SU-DHL-6 (cell line): Measurements from ENCODE around the gene PDE4C.

Experiments
- CTCF ChIP-seq: fragments of 200-600 bp; sonication (generic); IDR thresholded peaks from one replicate; pipeline ENCODE4 v1.5.1; 2017; ENCODE audit warnings: antibody characterized with exemption, mild to moderate bottlenecking, low read length, moderate library complexity; ENCODE audit not compliant: insufficient read depth, poor library complexity, severe bottlenecking
- EZH2phosphoT487 ChIP-seq: fragments of 200-600 bp; sonication (generic), shearing (Covaris generic); conservative IDR thresholded peaks from 2 replicates; pipeline ENCODE4 v1.6.1; 2018; ENCODE audit warnings: mild to moderate bottlenecking, antibody characterized with exemption, low read length, moderate library complexity, mixed read lengths

DNA sequence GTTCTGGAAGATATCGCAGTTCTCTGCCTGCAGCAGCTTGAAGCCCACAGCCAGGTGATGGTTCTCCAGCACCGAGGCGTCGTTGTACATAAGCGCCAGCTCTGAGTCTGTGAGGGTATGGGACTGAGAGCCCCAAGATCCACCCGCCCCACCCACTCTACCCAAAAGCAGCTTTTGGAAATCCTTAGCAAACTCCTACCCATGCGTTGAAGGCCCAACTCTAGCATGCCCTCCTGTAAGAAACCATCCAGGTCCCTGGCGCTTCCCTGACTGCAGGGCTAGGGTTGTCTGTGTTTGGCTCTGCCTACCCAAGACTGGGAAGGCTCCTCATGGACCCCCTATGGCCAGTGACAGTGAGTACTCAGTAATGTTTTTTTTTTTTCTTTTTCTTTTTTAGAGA lies 9.4 kb downstream of the PDE4C start:
- TF ChIP-seq CTCF, result no peak
- no peak for TF ChIP-seq EZH2phosphoT487
